CD8-positive, alpha-beta memory T cell (primary cell): ENCODE measurements around the gene ZNF625. TPM values are rescaled to one million over a fixed set of nuclear protein-coding genes. Genes with fewer than 3 reads are reported as not detected.

Source experiments
- CTCF ChIA-PET: fragments of 350-600 bp; sonication (Branson Sonifier 250); formaldehyde crosslinking; loops from one replicate; lab custom pipeline; 2021; ENCODE audit warnings: antibody characterized with exemption; lab: Charles Lee
- POLR2A ChIA-PET: fragments of 350-600 bp; sonication (Branson Sonifier 250); formaldehyde crosslinking; loops from one replicate; lab custom pipeline; 2021; ENCODE audit warnings: antibody characterized with exemption; lab: Charles Lee
- DNase-seq, 5 donors: peaks; one replicate each; pipeline versions ENCODE4 v3.0.0 to v3.0.0-alpha.2; 2020 to 2022; ENCODE audit warnings: mixed read lengths in 1 of 5
- H3K27ac ChIP-seq: one replicate; pipeline ENCODE4 v1.7.0; 2013; ENCODE audit warnings: low read depth, mild to moderate bottlenecking, low read length, moderate library complexity
- H3K27me3 ChIP-seq: 2 replicates; pipeline ENCODE4 v1.7.0; 2013; ENCODE audit warnings: low read length, mild to moderate bottlenecking; ENCODE audit not compliant: insufficient read depth, poor library complexity, severe bottlenecking
- H3K36me3 ChIP-seq: 2 replicates; pipeline ENCODE4 v1.7.0; 2013; ENCODE audit warnings: mild to moderate bottlenecking, low read length, moderate library complexity; ENCODE audit not compliant: insufficient read depth
- H3K4me1 ChIP-seq: 2 replicates; pipeline ENCODE4 v1.7.0; 2013; ENCODE audit warnings: mild to moderate bottlenecking, low read length, moderate library complexity; ENCODE audit not compliant: insufficient read depth
- H3K4me3 ChIP-seq: 2 replicates; pipeline ENCODE4 v1.7.0; 2013; ENCODE audit warnings: mild to moderate bottlenecking, low read length
- H3K9me3 ChIP-seq: 2 replicates; pipeline ENCODE4 v1.7.0; 2013; ENCODE audit warnings: mild to moderate bottlenecking, low read length
- H3K27ac Mint-ChIP-seq, 8 donors: one replicate each; pipeline ENCODE4 v1.8.0; 2020 to 2021; ENCODE audit warnings: mixed read lengths in 8 of 8, mild to moderate bottlenecking in 6 of 8, inconsistent platforms in 3 of 8, moderate library complexity in 3 of 8
- H3K27me3 Mint-ChIP-seq, 2 donors: one replicate each; pipeline ENCODE4 v1.8.0; 2020 to 2021; ENCODE audit warnings: mixed read lengths in 2 of 2, mild to moderate bottlenecking in 1 of 2, moderate library complexity in 1 of 2
- H3K36me3 Mint-ChIP-seq, 3 donors: one replicate each; pipeline ENCODE4 v1.8.0; 2020 to 2021; ENCODE audit warnings: mixed read lengths in 3 of 3, inconsistent platforms in 1 of 3, mild to moderate bottlenecking in 1 of 3
- H3K4me1 Mint-ChIP-seq, 3 donors: one replicate each; pipeline ENCODE4 v1.8.0; 2020 to 2021; ENCODE audit warnings: mixed read lengths in 3 of 3, inconsistent platforms in 1 of 3, mild to moderate bottlenecking in 1 of 3
- H3K4me3 Mint-ChIP-seq, 7 donors: one replicate each; pipeline ENCODE4 v1.8.0; 2020 to 2021; ENCODE audit warnings: mixed read lengths in 7 of 7, mild to moderate bottlenecking in 6 of 7, moderate library complexity in 4 of 7, inconsistent platforms in 2 of 7
- H3K9me3 Mint-ChIP-seq, 5 donors: one replicate each; pipeline ENCODE4 v1.8.0; 2020 to 2022; ENCODE audit warnings: mixed read lengths in 5 of 5, mild to moderate bottlenecking in 3 of 5, moderate library complexity in 2 of 5, inconsistent platforms in 1 of 5
- polyA plus RNA-seq: library from polyadenylated mRNA; unstranded; fragments of 300-500 nt; fragmentation: Illumina TruSeq; gene quantifications from one replicate; pipeline ENCODE4 v1.2.3, GENCODE V29; 2021
- total RNA-seq, 2 experiments: library from RNA; stranded (reverse); gene quantifications; one replicate each; pipeline ENCODE4 v1.2.3, GENCODE V29; 2021

The ZNF625 gene
- total and polyA plus RNA-seq, 3 experiments from 2014 or later: 0.39 to 3.8 (median 3.3) TPM

- Mint-ChIP-seq H3K27me3 (peaks cover 15 to 21% of the 10 kb centered on the region in 2 donors), H3K36me3 (peaks cover 0 to 4% (median 3%) of the 10 kb centered on the region in 3 donors)
Observed at GRCh38 chr19:12098040-12098439, 58.5 kb downstream of the ZNF625 start.

GRCh38 chr19:12095111-12095790 is 61.3 kb downstream of the ZNF625 start:
- H3K4me1 Mint-ChIP-seq: peaks cover 8 to 14% (median 10%) of the 10 kb centered on the region in 3 donors
- no peak overlapping the region for H3K27ac ChIP-seq
- H3K4me3 Mint-ChIP-seq: peak overlapping the region in 1 of 7 donors; percentile 44
- no peak overlapping the region for H3K4me3 ChIP-seq
- peaks cover 4 to 11% (median 8%) of the 10 kb centered on the region in 5 donors for H3K9me3 Mint-ChIP-seq
- H3K27ac Mint-ChIP-seq: no peak overlapping the region
- DNase-seq: no peak
- peaks cover 0 to 13% (median 3%) of the 10 kb centered on the region in 3 donors for H3K36me3 Mint-ChIP-seq
- peaks cover 24 to 33% of the 10 kb centered on the region in 2 donors for H3K27me3 Mint-ChIP-seq
- H3K36me3 ChIP-seq: no peaks in the 10 kb centered on the region
- H3K27me3 ChIP-seq: no peaks in the 10 kb centered on the region
- ChIA-PET CTCF (no interaction called here), POLR2A (no interaction called here)
- H3K4me1 ChIP-seq: no peaks in the 10 kb centered on the region
- no peaks in the 10 kb centered on the region for H3K9me3 ChIP-seq

More at GRCh38 chr19:12098040-12098439, 58.5 kb downstream of the ZNF625 start:
- Mint-ChIP-seq H3K4me1 (peaks cover 2 to 4% (median 3%) of the 10 kb centered on the region in 3 donors), H3K4me3 (no peak overlapping the region), H3K9me3 (peaks cover 4 to 11% (median 8%) of the 10 kb centered on the region in 5 donors), H3K27ac (no peak overlapping the region)
- H3K4me3 ChIP-seq: no peak overlapping the region
- DNase-seq: no peak
- no peaks in the 10 kb centered on the region for H3K9me3 ChIP-seq
- ChIA-PET POLR2A (no interaction called here), CTCF (no interaction called here)
- H3K4me1 ChIP-seq: no peaks in the 10 kb centered on the region
- H3K27me3 ChIP-seq: no peaks in the 10 kb centered on the region
- no peaks in the 10 kb centered on the region for H3K36me3 ChIP-seq
- no peak overlapping the region for H3K27ac ChIP-seq

Other genes with a start within 250 kb of the ZNF625 start
- 10 to 100 TPM; 10.1 to 10.8 TPM for gene ZNF700, start 231.6 kb downstream of the ZNF625 start, total RNA-seq
- 3.3 TPM for gene ZNF700, start 231.6 kb downstream of the ZNF625 start, polyA plus RNA-seq
- 1 to 10 TPM; 2.0 to 2.3 TPM for gene ZNF763, start 191.7 kb downstream of the ZNF625 start, total RNA-seq
- gene ZNF763, start 191.7 kb downstream of the ZNF625 start, polyA plus RNA-seq: 2.5 TPM
- under 1 TPM; 0.35 to 0.58 TPM for gene ZNF433, start 121.1 kb downstream of the ZNF625 start, total RNA-seq
- 3.2 TPM for gene ZNF433, start 121.1 kb downstream of the ZNF625 start, polyA plus RNA-seq
- gene ZNF878, start 103.8 kb downstream of the ZNF625 start, total RNA-seq: under 1 TPM; 0.55 to 0.72 TPM
- gene ZNF878, start 103.8 kb downstream of the ZNF625 start, polyA plus RNA-seq: 0.12 TPM
- 1 to 10 TPM; 5.4 to 5.7 TPM for gene ZNF844, start 92.0 kb downstream of the ZNF625 start, total RNA-seq
- 3.6 TPM for gene ZNF844, start 92.0 kb downstream of the ZNF625 start, polyA plus RNA-seq
- 1 to 10 TPM; 2.5 to 3.7 TPM for gene ZNF20, start 16.4 kb downstream of the ZNF625 start, total RNA-seq
- 3.0 TPM for gene ZNF20, start 16.4 kb downstream of the ZNF625 start, polyA plus RNA-seq
- 10 to 100 TPM; 13.0 to 16.0 TPM for gene ZNF136, start 6.4 kb upstream of the ZNF625 start, total RNA-seq
- 17.4 TPM for gene ZNF136, start 6.4 kb upstream of the ZNF625 start, polyA plus RNA-seq
- gene ZNF44, start 138.1 kb upstream of the ZNF625 start, total RNA-seq: 10 to 100 TPM; 12.3 to 12.6 TPM
- 27.8 TPM for gene ZNF44, start 138.1 kb upstream of the ZNF625 start, polyA plus RNA-seq
- 1 to 10 TPM; 2.8 to 3.5 TPM for gene ZNF563, start 176.9 kb upstream of the ZNF625 start, total RNA-seq
- gene ZNF563, start 176.9 kb upstream of the ZNF625 start, polyA plus RNA-seq: 3.5 TPM
- gene ZNF442, start 208.9 kb upstream of the ZNF625 start, total RNA-seq: 1 to 10 TPM; 2.2 to 2.5 TPM
- gene ZNF442, start 208.9 kb upstream of the ZNF625 start, polyA plus RNA-seq: 1.1 TPM
- 1 to 10 TPM; 3.6 TPM for gene ZNF799, start 244.5 kb upstream of the ZNF625 start, total RNA-seq
- 7.2 TPM for gene ZNF799, start 244.5 kb upstream of the ZNF625 start, polyA plus RNA-seq